Lung (tissue), 12 donors: ENCODE results near the gene DNAH1. TPM values are rescaled to one million over a fixed set of nuclear protein-coding genes. Genes with fewer than 3 reads are reported as not detected.
"Not testable (repeated sequence)": the region's sequence is repeated elsewhere in the genome, so short reads cannot be mapped to it uniquely, and the experiment has no call there.

Experiments used
- ATAC-seq: fragments of 200-7000 bp; cut with Tn5 transposase; one replicate; pipeline ENCODE4 v1.9.1; 2020; ENCODE audit warnings: moderate number of reproducible peaks; ENCODE audit not compliant: insufficient read depth, low FRiP score
- DNase-seq, 3 donors: peaks; one replicate each; pipeline ENCODE4 v3.0.0-alpha.2; 2013 to 2017
- H3K27ac ChIP-seq, 2 donors: one replicate each; pipeline ENCODE4 v1.5.1; 2013; ENCODE audit warnings: mild to moderate bottlenecking in 2 of 2, moderate library complexity in 2 of 2, control low read depth in 1 of 2, inconsistent platforms in 1 of 2, low read depth in 1 of 2, low read length in 1 of 2
- H3K27me3 ChIP-seq, 3 donors: one replicate each; pipeline ENCODE4 v1.5.1; 2013; ENCODE audit warnings: low read length in 2 of 3; ENCODE audit not compliant: control insufficient read depth in 3 of 3, insufficient read depth in 3 of 3
- H3K36me3 ChIP-seq, 4 donors: one replicate each; pipeline ENCODE4 v1.5.1; 2013; ENCODE audit warnings: low read length in 4 of 4, mild to moderate bottlenecking in 1 of 4, moderate library complexity in 1 of 4; ENCODE audit not compliant: control insufficient read depth in 4 of 4, insufficient read depth in 4 of 4
- H3K4me1 ChIP-seq, 5 donors: one replicate each; pipeline ENCODE4 v1.5.1; 2013; ENCODE audit warnings: low read length in 5 of 5, mild to moderate bottlenecking in 2 of 5, moderate library complexity in 1 of 5; ENCODE audit not compliant: control insufficient read depth in 5 of 5, insufficient read depth in 5 of 5
- H3K4me3 ChIP-seq: one replicate; pipeline ENCODE4 v1.5.1; 2013; ENCODE audit warnings: mild to moderate bottlenecking, control low read depth, moderate library complexity
- H3K9ac ChIP-seq, 2 donors: one replicate each; pipeline ENCODE4 v1.5.1; 2013; ENCODE audit warnings: low read length in 2 of 2, control low read depth in 1 of 2; ENCODE audit not compliant: insufficient read depth in 1 of 2
- H3K9me3 ChIP-seq, 4 donors: one replicate each; pipeline ENCODE4 v1.5.1; 2013; ENCODE audit warnings: low read length in 3 of 4, mild to moderate bottlenecking in 1 of 4, moderate library complexity in 1 of 4; ENCODE audit not compliant: control insufficient read depth in 4 of 4, insufficient read depth in 3 of 4
- WGBS, 2 donors: extraction: QIAGEN DNeasy Blood & Tissue Kit; methylation state at CpG; one replicate each; pipeline ENCODE4 v1.1.7; 2013; 5-methylcytosine and 5-hydroxymethylcytosine counted together
- polyA plus RNA-seq, 2 donors: library from polyadenylated mRNA; stranded (reverse); fragments of 200-250 nt; gene quantifications; one replicate each; pipeline ENCODE4 v1.2.1, GENCODE V29; 2013
- total RNA-seq, 2 donors: library from RNA; depleted of rRNA in 1 of 2; stranded (reverse); fragments of >200 nt in 1 of 2; gene quantifications; one replicate each; pipeline ENCODE4 v1.2.1, GENCODE V29; 2014 to 2021
- TF ChIP-seq, protein P1 (sequence below): IDR thresholded peaks from 2 replicates; pipeline ENCODE4 v1.5.1; 2012; ENCODE audit warnings: mild to moderate bottlenecking; ENCODE audit errors: control extremely low read depth, extremely low read depth
- donor health status: control.
- donor health status: control.
- donor health status: Bipolar disorder and iron deficiency.
- donor health status: healthy.
- donor health status: DM: yes; HTN: yes; CAD: no.

The DNAH1 gene
- total and polyA plus RNA-seq, 4 donors, result 6.1 to 21.5 (median 11.4) TPM

DNA sequence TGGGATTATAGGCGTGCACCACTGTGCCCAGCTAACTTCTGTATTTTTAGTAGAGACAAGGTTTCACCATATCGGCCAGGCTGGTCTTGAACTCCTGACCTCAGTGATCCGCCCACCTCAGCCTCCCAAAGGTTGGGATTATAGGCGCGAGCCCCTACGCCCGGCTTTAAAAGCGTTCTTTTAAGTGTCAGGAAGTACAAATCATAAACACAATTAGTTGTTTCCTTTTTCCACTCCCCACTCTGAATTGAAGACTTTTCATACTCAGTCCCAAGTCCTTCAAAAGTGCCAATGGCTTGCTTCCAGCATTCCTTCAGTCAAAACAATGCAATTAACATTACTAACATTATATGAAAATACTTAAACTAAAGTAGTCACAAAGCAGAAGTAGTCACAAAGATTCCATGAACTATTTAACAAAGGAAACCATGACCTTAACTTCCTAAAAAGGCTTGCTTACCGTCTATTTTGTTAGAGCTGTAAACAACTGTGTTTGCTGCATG, 45.8 kb upstream of the DNAH1 start:
- peak overlapping the region in 1 of 2 donors; percentile 64 for H3K27ac ChIP-seq
- no peaks in the 10 kb centered on the region for H3K27me3 ChIP-seq
- no peak overlapping the region for H3K9ac ChIP-seq
- DNase-seq, result peak in 2 of 3 donors; percentile 33 to 58
- TF ChIP-seq, protein P1, sequence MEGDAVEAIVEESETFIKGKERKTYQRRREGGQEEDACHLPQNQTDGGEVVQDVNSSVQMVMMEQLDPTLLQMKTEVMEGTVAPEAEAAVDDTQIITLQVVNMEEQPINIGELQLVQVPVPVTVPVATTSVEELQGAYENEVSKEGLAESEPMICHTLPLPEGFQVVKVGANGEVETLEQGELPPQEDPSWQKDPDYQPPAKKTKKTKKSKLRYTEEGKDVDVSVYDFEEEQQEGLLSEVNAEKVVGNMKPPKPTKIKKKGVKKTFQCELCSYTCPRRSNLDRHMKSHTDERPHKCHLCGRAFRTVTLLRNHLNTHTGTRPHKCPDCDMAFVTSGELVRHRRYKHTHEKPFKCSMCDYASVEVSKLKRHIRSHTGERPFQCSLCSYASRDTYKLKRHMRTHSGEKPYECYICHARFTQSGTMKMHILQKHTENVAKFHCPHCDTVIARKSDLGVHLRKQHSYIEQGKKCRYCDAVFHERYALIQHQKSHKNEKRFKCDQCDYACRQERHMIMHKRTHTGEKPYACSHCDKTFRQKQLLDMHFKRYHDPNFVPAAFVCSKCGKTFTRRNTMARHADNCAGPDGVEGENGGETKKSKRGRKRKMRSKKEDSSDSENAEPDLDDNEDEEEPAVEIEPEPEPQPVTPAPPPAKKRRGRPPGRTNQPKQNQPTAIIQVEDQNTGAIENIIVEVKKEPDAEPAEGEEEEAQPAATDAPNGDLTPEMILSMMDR, result no peak
- H3K4me3 ChIP-seq, result no peak overlapping the region
- H3K36me3 ChIP-seq, result peaks cover 15 to 37% (median 24%) of the 10 kb centered on the region in 4 donors
- H3K4me1 ChIP-seq, result peaks cover 12 to 22% (median 22%) of the 10 kb centered on the region in 5 donors
- 12 to 20% methylated on average over 9 of the region's 9 CpGs for WGBS, 2 donors
- H3K9me3 ChIP-seq, result no peaks in the 10 kb centered on the region
- peak; percentile 22 for ATAC-seq

DNA sequence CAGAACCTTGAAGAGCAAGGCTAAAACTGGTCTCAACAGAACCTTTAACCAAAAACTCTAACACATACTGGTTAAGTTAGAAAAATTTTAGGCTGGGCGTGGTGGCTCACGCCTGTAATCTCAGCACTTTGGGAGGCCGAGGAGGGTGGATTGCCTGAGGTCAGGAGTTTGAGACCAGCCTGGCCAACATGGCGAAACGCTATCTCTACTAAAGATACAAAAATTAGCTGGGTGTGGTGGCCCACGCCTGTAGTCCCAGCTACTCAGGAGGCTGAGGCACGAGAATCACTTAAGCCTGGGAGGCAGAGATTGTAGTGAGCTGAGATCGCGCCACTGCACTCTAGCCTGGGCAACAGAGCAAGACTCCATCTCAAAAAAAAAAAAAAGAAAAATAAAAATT, 43.9 kb upstream of the DNAH1 start:
- not testable (repeated sequence) for DNase-seq, H3K9me3 ChIP-seq, H3K4me3 ChIP-seq, H3K9ac ChIP-seq, ATAC-seq, H3K27ac ChIP-seq, H3K27me3 ChIP-seq
- 78 to 92% methylated on average over 9 of the region's 9 CpGs for WGBS, 2 donors
- H3K36me3 ChIP-seq, result peaks cover 7 to 25% (median 14%) of the 10 kb centered on the region in 4 donors
- peaks cover 15 to 33% (median 25%) of the 10 kb centered on the region in 5 donors for H3K4me1 ChIP-seq

DNA sequence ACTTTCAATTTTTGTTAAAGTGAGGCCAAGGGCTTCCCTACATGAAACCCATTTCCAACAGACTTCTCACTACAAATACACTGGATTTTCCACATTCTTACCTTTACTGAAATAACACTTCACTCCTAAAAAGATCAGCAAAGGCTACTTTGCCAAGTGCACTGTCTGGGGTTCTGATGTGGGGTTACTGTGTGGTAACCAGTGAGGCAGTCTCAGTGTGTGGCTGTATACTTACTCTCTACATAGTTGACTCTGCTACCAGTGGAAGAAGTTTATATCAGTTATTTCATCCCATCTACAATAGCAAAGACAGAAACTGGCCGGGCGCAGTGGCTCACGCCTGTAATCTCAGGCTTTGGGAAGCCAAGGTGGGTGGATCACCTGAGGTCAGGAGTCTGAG, 43.3 kb upstream of the DNAH1 start:
- H3K27ac ChIP-seq, result no peak overlapping the region
- peaks cover 15 to 35% (median 25%) of the 10 kb centered on the region in 5 donors for H3K4me1 ChIP-seq
- H3K36me3 ChIP-seq, result peaks cover 7 to 22% (median 10%) of the 10 kb centered on the region in 4 donors
- no peaks in the 10 kb centered on the region for H3K9me3 ChIP-seq
- ATAC-seq (no peak), DNase-seq (peak in 2 of 3 donors; percentile 42 to 67)
- H3K27me3 ChIP-seq, result no peaks in the 10 kb centered on the region
- TF ChIP-seq, protein P1, result no peak
- H3K4me3 ChIP-seq, result no peak overlapping the region
- no peak overlapping the region for H3K9ac ChIP-seq
- WGBS, 2 donors, result 59 to 87% methylated on average over 3 of the region's 3 CpGs

DNA sequence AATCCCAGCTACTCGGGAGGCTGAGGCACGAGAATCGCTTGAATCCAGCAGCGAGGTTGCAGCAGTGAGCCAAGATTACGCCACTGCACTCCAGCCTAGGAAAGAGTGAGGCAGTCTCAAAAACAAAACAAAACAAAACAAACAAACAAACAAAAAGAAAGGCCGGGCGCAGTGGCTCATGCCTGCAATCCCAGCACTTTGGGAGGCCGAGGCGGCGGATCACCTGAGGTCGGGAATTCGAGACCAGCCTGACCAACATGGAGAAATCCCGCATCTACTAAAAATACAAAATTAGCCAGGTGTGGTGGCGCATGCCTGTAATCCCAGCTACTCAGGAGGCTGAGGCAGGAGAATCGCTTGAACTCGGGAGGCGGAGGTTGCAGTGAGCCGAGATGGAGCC, 41.3 kb upstream of the DNAH1 start:
- H3K9me3 ChIP-seq, H3K27me3 ChIP-seq, DNase-seq, ATAC-seq, H3K4me3 ChIP-seq, H3K27ac ChIP-seq, H3K9ac ChIP-seq: not testable (repeated sequence)
- WGBS, 2 donors, result 86 to 89% methylated on average over 18 of the region's 18 CpGs
- peaks cover 3 to 10% (median 5%) of the 10 kb centered on the region in 4 donors for H3K36me3 ChIP-seq
- H3K4me1 ChIP-seq, result peaks cover 13 to 43% (median 28%) of the 10 kb centered on the region in 5 donors
